ENCODE results near the gene MYOZ1.
"Not testable (repeated sequence)": the region's sequence is repeated elsewhere in the genome, so short reads cannot be mapped to it uniquely, and the experiment has no call there.

Gene MYOZ1

GRCh38 chr10:73641328-73642060 is at the start of gene MYOZ1:
Gene MYOZ1, minus strand, starts transcription at chr10:73641474. Its CDS starts 1,457 bp downstream, at chr10:73640017.
- no peak for DNase-seq

- not testable (repeated sequence) for DNase-seq
Observed at GRCh38 chr10:73690755-73691154, 49.5 kb upstream of the MYOZ1 start.

- DNase-seq: not testable (repeated sequence)
Observed at GRCh38 chr10:73689596-73689995, 48.3 kb upstream of the MYOZ1 start.

GRCh38 chr10:73687641-73688040 is 46.4 kb upstream of the MYOZ1 start:
- not testable (repeated sequence) for DNase-seq

GRCh38 chr10:73674546-73674945 is 33.3 kb upstream of the MYOZ1 start:
- DNase-seq: not testable (repeated sequence)

- not testable (repeated sequence) for DNase-seq
Observed at GRCh38 chr10:73668378-73668777, 27.1 kb upstream of the MYOZ1 start.

- DNase-seq: not testable (repeated sequence)
Observed at GRCh38 chr10:73666153-73666809, 25.0 kb upstream of the MYOZ1 start.

- DNase-seq: not testable (repeated sequence)
Observed at GRCh38 chr10:73665581-73665980, 24.3 kb upstream of the MYOZ1 start.

GRCh38 chr10:73664156-73665040 is 23.1 kb upstream of the MYOZ1 start:
- not testable (repeated sequence) for DNase-seq

GRCh38 chr10:73663621-73664020 is 22.3 kb upstream of the MYOZ1 start:
- not testable (repeated sequence) for DNase-seq

GRCh38 chr10:73662705-73663104 is 21.4 kb upstream of the MYOZ1 start:
- DNase-seq: not testable (repeated sequence)

GRCh38 chr10:73655990-73656298 is 14.7 kb upstream of the MYOZ1 start, which contains the start of gene SYNPO2L:
Gene SYNPO2L, minus strand, starts transcription at chr10:73656029. Its CDS starts 107 bp downstream, at chr10:73655922.
- no peak for DNase-seq

- DNase-seq: no peak
Observed at GRCh38 chr10:73655257-73655989, 14.1 kb upstream of the MYOZ1 start.

- DNase-seq: no peak
Observed at GRCh38 chr10:73653701-73654100, 12.4 kb upstream of the MYOZ1 start.

- no peak for DNase-seq
Observed at GRCh38 chr10:73653195-73653594, 11.9 kb upstream of the MYOZ1 start.

- DNase-seq: peak; percentile 8
Observed at GRCh38 chr10:73650537-73651331, 9.5 kb upstream of the MYOZ1 start.

GRCh38 chr10:73649876-73650536 is 8.7 kb upstream of the MYOZ1 start:
- DNase-seq: no peak

GRCh38 chr10:73648975-73649829 is 7.9 kb upstream of the MYOZ1 start:
- DNase-seq: no peak

GRCh38 chr10:73647875-73648651 is 6.8 kb upstream of the MYOZ1 start:
- DNase-seq: no peak
